Kidney (tissue), 14 donors: ENCODE results near the gene EID1. TPM values are rescaled to one million over a fixed set of nuclear protein-coding genes. Genes with fewer than 3 reads are reported as not detected.

Source experiments
- DNase-seq, 5 donors: peaks; one replicate each; pipeline ENCODE4 v3.0.0-alpha.2; 2013 to 2020
- FAIRE-seq: peaks from 2 replicates; lab custom pipeline; 2012; peaks lifted over from hg19 to GRCh38; lab: Jason Lieb, UNC
- H3K27ac ChIP-seq, 2 donors: one replicate each; pipeline ENCODE4 v1.7.0; 2013; ENCODE audit warnings: low read depth in 2 of 2, low read length in 2 of 2, inconsistent platforms in 1 of 2
- H3K27me3 ChIP-seq: one replicate; pipeline ENCODE4 v1.7.1; 2013; ENCODE audit warnings: low read length, inconsistent platforms; ENCODE audit not compliant: control insufficient read depth, insufficient read depth
- H3K36me3 ChIP-seq, 3 donors: one replicate each; pipeline versions ENCODE4 v1.7.0 to v1.7.1; 2013; ENCODE audit warnings: low read length in 3 of 3, control low read depth in 1 of 3, inconsistent platforms in 1 of 3; ENCODE audit not compliant: insufficient read depth in 3 of 3, control insufficient read depth in 2 of 3
- H3K4me1 ChIP-seq, 3 donors: one replicate each; pipeline versions ENCODE4 v1.7.0 to v1.7.1; 2013; ENCODE audit warnings: low read length in 3 of 3, inconsistent platforms in 1 of 3, low read depth in 1 of 3; ENCODE audit not compliant: control insufficient read depth in 2 of 3, insufficient read depth in 2 of 3
- H3K4me3 ChIP-seq, 3 donors: one replicate each; pipeline versions ENCODE4 v1.7.0 to v1.8.1; 2013; ENCODE audit warnings: low read length in 3 of 3, control low read depth in 1 of 3, inconsistent platforms in 1 of 3
- H3K9ac ChIP-seq, 3 donors: one replicate each; pipeline versions ENCODE4 v1.7.0 to v1.7.1; 2013; ENCODE audit warnings: low read length in 3 of 3, control low read depth in 1 of 3, inconsistent platforms in 1 of 3
- H3K9me3 ChIP-seq, 3 donors: one replicate each; pipeline versions ENCODE4 v1.7.0 to v1.7.1; 2013; ENCODE audit warnings: low read length in 3 of 3, control low read depth in 1 of 3, inconsistent platforms in 1 of 3; ENCODE audit not compliant: control insufficient read depth in 2 of 3, insufficient read depth in 1 of 3
- CTCF ChIP-seq: IDR thresholded peaks from 3 replicates; pipeline ENCODE4 v1.5.1; 2012; ENCODE audit warnings: mild to moderate bottlenecking, moderate library complexity, borderline replicate concordance; ENCODE audit not compliant: insufficient read depth; ENCODE audit errors: extremely low read depth
- intact Hi-C: fragments of 100-400 bp; cut with DNase I; formaldehyde crosslinking; loops from one replicate; pipeline ENCODE4 v1.11.1; 2022
- polyA plus RNA-seq: library from polyadenylated mRNA; stranded (reverse); fragments of 350-450 nt; fragmentation: Illumina TruSeq; extraction: RNeasy Lipid Tissue Mini Kit (QIAGEN cat#74804); gene quantifications from one replicate; pipeline ENCODE4 v1.2.3, GENCODE V29; 2014; ENCODE audit warnings: low read depth, low replicate concordance; ENCODE audit not compliant: insufficient read depth
- total RNA-seq: library from RNA; stranded (reverse); fragmentation: NEBNext Ultra II Directional; extraction: Animal tissue kit (Norgen Biotek cat#: 25700); gene quantifications from one replicate; pipeline ENCODE4 v1.2.1, GENCODE V29; 2021
- donor health status: control.
- donor health status: control.
- donor health status: control.
- donor health status: control.
- donor health status: control.
- donor health status: DM: yes; HTN: yes; CAD: no.
- donor health status: Normal renal cell carcinoma (clear cell type).

EID1 gene
- total and polyA plus RNA-seq, 2 donors from 2014 or later = 119 to 123 TPM

- intact Hi-C loops = no loop called here
- no peak overlapping the region for H3K9ac ChIP-seq
- no peak for FAIRE-seq
These were observed 46.8 kb downstream of the EID1 start for GRCh38 chr15:48924528-48925393.

GRCh38 chr15:48925714-48926223 is 47.8 kb downstream of the EID1 start:
- TF ChIP-seq CTCF = no peak
- DNase-seq = no peak
- H3K4me1 ChIP-seq = no peaks in the 10 kb centered on the region
- no peak overlapping the region for H3K9ac ChIP-seq
- FAIRE-seq = no peak
- no peaks in the 10 kb centered on the region for H3K27me3 ChIP-seq
- H3K36me3 ChIP-seq = no peaks in the 10 kb centered on the region
- H3K27ac ChIP-seq = no peak overlapping the region
- intact Hi-C loops = no loop called here
- no peak overlapping the region for H3K4me3 ChIP-seq
- H3K9me3 ChIP-seq = no peaks in the 10 kb centered on the region

More at GRCh38 chr15:48924528-48925393, 46.8 kb downstream of the EID1 start:
- no peak overlapping the region for H3K27ac ChIP-seq
- H3K27me3 ChIP-seq = no peaks in the 10 kb centered on the region
- no peaks in the 10 kb centered on the region for H3K9me3 ChIP-seq
- no peak for TF ChIP-seq CTCF
- H3K36me3 ChIP-seq = no peaks in the 10 kb centered on the region
- H3K4me3 ChIP-seq = no peak overlapping the region
- H3K4me1 ChIP-seq = no peaks in the 10 kb centered on the region
- DNase-seq = no peak

DNA sequence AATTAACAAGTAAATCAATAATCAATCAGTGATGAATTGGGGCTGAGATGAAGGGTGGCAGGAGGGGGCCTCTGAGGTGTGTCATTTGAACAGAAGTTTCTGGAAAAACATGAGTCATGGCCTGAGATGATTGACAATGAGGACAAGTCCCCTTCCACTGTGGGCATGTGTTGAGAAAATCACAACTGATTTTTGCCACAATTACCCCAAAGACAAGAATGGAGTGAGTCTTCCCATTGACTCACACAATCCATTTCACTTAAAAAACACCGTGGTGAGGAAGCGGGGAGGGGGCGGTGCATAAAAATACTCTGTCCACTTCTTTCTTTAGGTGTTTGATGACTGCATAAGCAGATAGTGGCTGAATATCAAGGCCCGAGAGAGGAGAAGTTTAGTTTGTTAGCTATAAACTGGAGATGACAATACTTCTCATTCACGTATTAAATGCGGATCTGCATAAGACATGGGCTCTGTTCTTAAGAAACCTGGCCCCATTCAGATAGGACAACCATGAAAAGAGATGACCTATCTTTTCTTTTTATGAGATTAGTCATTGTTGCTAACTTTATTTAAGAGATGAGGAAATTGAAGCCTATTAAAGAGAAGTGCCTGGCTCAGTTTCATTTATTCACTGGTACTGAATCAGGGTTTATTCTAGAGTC is 51.1 kb downstream of the EID1 start:
- Histone ChIP-seq H3K27ac (no peak overlapping the region), H3K4me3 (no peak overlapping the region), H3K9ac (no peak overlapping the region), H3K36me3 (no peaks in the 10 kb centered on the region), H3K27me3 (no peaks in the 10 kb centered on the region), H3K4me1 (no peaks in the 10 kb centered on the region), H3K9me3 (no peaks in the 10 kb centered on the region)
- no peak for TF ChIP-seq CTCF
- intact Hi-C loops = no loop called here
- DNase-seq = no peak
- FAIRE-seq = no peak
